PC-3 (cell line): Measurements from ENCODE around the gene ZNF774. TPM values are rescaled to one million over a fixed set of nuclear protein-coding genes. Genes with fewer than 3 reads are reported as not detected.

Experiments used
- ATAC-seq: fragments of 200-7000 bp; cut with Tn5 transposase; 2 replicates; pipeline ENCODE4 v1.9.1; 2020; ENCODE audit warnings: mild to moderate bottlenecking, moderate library complexity
- BruUV-seq: library from RNA; stranded (reverse); fragments of 400-500 nt; replicated peaks from 2 replicates; lab custom pipeline; 2021; lab: Mats Ljungman, UMichigan
- CTCF ChIA-PET: fragments of 300-600 bp; sonication (Branson Sonifier 250); formaldehyde crosslinking; loops from one replicate; lab custom pipeline; 2022; ENCODE audit warnings: antibody characterized with exemption; lab: Charles Lee
- POLR2A ChIA-PET: fragments of 300-600 bp; sonication (Branson Sonifier 250); formaldehyde crosslinking; loops from one replicate; lab custom pipeline; 2022; ENCODE audit warnings: antibody characterized with exemption; ENCODE audit not compliant: unreplicated experiment; lab: Charles Lee
- DNase-seq: peaks from one replicate; pipeline ENCODE4 v3.0.0-alpha.2; 2015
- H2AFZ ChIP-seq: fragments of 300-600 bp; sonication (generic); 2 replicates; pipeline ENCODE4 v1.6.0; 2016; ENCODE audit warnings: antibody characterized with exemption, low read length
- H3F3A ChIP-seq: fragments of 300-600 bp; sonication (generic); one replicate; pipeline ENCODE4 v1.6.0; 2017; ENCODE audit warnings: antibody characterized with exemption, low read length, control low read depth, mild to moderate bottlenecking; ENCODE audit not compliant: unreplicated experiment
- H3K27ac ChIP-seq: fragments of 300-600 bp; sonication (generic); 2 replicates; pipeline ENCODE4 v1.5.1; 2016; ENCODE audit warnings: mild to moderate bottlenecking, low read length
- H3K27me3 ChIP-seq: fragments of 300-600 bp; sonication (generic); 2 replicates; pipeline ENCODE4 v1.6.1; 2016; ENCODE audit warnings: low read length, mixed read lengths
- H3K36me3 ChIP-seq: fragments of 300-600 bp; sonication (generic); 2 replicates; pipeline ENCODE4 v1.6.1; 2016; ENCODE audit warnings: low read depth, mixed run types, low read length, mixed read lengths
- H3K4me1 ChIP-seq: fragments of 300-600 bp; sonication (generic); 2 replicates; pipeline ENCODE4 v1.5.1; 2016; ENCODE audit warnings: low read length; ENCODE audit not compliant: insufficient read depth
- H3K4me2 ChIP-seq: fragments of 300-600 bp; sonication (generic); 2 replicates; pipeline ENCODE4 v1.6.0; 2016; ENCODE audit warnings: low read length
- H3K4me3 ChIP-seq: fragments of 300-600 bp; sonication (generic); 2 replicates; pipeline ENCODE4 v1.5.1; 2016; ENCODE audit warnings: mild to moderate bottlenecking, low read length, mixed read lengths
- H3K79me2 ChIP-seq: fragments of 300-600 bp; sonication (generic); 2 replicates; pipeline ENCODE4 v1.6.1; 2017; ENCODE audit warnings: low read length, mixed read lengths
- H3K9ac ChIP-seq: fragments of 300-600 bp; sonication (generic); 2 replicates; pipeline ENCODE4 v1.6.0; 2016; ENCODE audit warnings: mild to moderate bottlenecking, low read length
- H3K9me2 ChIP-seq: fragments of 300-600 bp; sonication (generic); replicated peaks from 2 replicates; pipeline ENCODE4 v1.6.1; 2016; ENCODE audit warnings: mixed run types, low read length, mixed read lengths
- H3K9me3 ChIP-seq: fragments of 300-600 bp; sonication (generic); 2 replicates; pipeline ENCODE4 v1.6.1; 2016; ENCODE audit warnings: low read length, mixed read lengths
- H4K20me1 ChIP-seq: fragments of 300-600 bp; sonication (generic); 2 replicates; pipeline ENCODE4 v1.6.1; 2016; ENCODE audit warnings: low read length, mixed read lengths
- CTCF ChIP-seq: fragments of 300-600 bp; sonication (generic); conservative IDR thresholded peaks from 2 replicates; pipeline ENCODE4 v1.5.1; 2017; ENCODE audit warnings: antibody characterized with exemption, low read depth, mild to moderate bottlenecking, low read length
- EZH2 ChIP-seq: fragments of 300-600 bp; sonication (generic); IDR thresholded peaks from one replicate; pipeline ENCODE4 v1.6.1; 2017; ENCODE audit warnings: antibody characterized with exemption, mild to moderate bottlenecking, low read length; ENCODE audit not compliant: unreplicated experiment
- EZH2phosphoT487 ChIP-seq: fragments of 300-600 bp; sonication (generic); IDR thresholded peaks from 2 replicates; pipeline ENCODE4 v1.6.1; 2018; ENCODE audit warnings: mild to moderate bottlenecking, antibody characterized with exemption, low read length, borderline replicate concordance
- intact Hi-C: fragments of 100-400 bp; cut with micrococcal nuclease; formaldehyde crosslinking; loops from 2 replicates; pipeline ENCODE4 v1.9.0; 2023
- total RNA-seq: library from RNA; depleted of rRNA; stranded (reverse); fragments of >200 nt; gene quantifications from 2 replicates; pipeline ENCODE4 v1.2.3, GENCODE V29; 2014

ZNF774 gene
- total RNA-seq, 1 experiment from 2014 or later: 1.9 TPM

- peak overlapping the region; percentile 62 for H3K27ac ChIP-seq
- H3K27me3 ChIP-seq: no peaks in the 10 kb centered on the region
- H3K9me2 ChIP-seq: no peaks in the 10 kb centered on the region
- H3K9me3 ChIP-seq: no peaks in the 10 kb centered on the region
- H3K36me3 ChIP-seq: no peaks in the 10 kb centered on the region
- TF ChIP-seq CTCF: no peak
- TF ChIP-seq EZH2phosphoT487: no peak
- TF ChIP-seq EZH2: no peak
- H3K9ac ChIP-seq: no peak overlapping the region
- H3K79me2 ChIP-seq: no peaks in the 10 kb centered on the region
- peak overlapping the region; percentile 12; the same call in 1 of the 2 replicates for H3K4me2 ChIP-seq
- ATAC-seq (peak; percentile 34; the same call in 1 of the 2 replicates), DNase-seq (peak; percentile 47)
- CTCF ChIA-PET: no interaction called here
- peaks cover 14% of the 10 kb centered on the region for H3K4me1 ChIP-seq
- BruUV-seq: no TSS peak
- H3F3A ChIP-seq: no peaks in the 10 kb centered on the region
- no peak overlapping the region for H3K4me3 ChIP-seq
- intact Hi-C loops: no loop called here
- H2AFZ ChIP-seq: no peak overlapping the region
- no peaks in the 10 kb centered on the region for H4K20me1 ChIP-seq
- POLR2A ChIA-PET: no interaction called here
Observed at GRCh38 chr15:90315278-90315982, 36.7 kb upstream of the ZNF774 start.

GRCh38 chr15:90316139-90316538, 35.9 kb upstream of the ZNF774 start:
- Histone ChIP-seq H3K4me3 (no peak overlapping the region), H3K4me2 (peak overlapping the region; percentile 12; the same call in 1 of the 2 replicates), H3K79me2 (no peaks in the 10 kb centered on the region), H3K36me3 (no peaks in the 10 kb centered on the region), H3K4me1 (peaks cover 17% of the 10 kb centered on the region), H3K9ac (no peak overlapping the region), H3K9me3 (no peaks in the 10 kb centered on the region), H3K27me3 (no peaks in the 10 kb centered on the region), H4K20me1 (no peaks in the 10 kb centered on the region), H3F3A (no peaks in the 10 kb centered on the region), H2AFZ (no peak overlapping the region), H3K27ac (peak overlapping the region; percentile 62), H3K9me2 (no peaks in the 10 kb centered on the region)
- no TSS peak for BruUV-seq
- no peak for TF ChIP-seq EZH2phosphoT487
- no peak for TF ChIP-seq CTCF
- TF ChIP-seq EZH2: no peak
- intact Hi-C loops: no loop called here
- POLR2A ChIA-PET: no interaction called here
- CTCF ChIA-PET: interaction anchor here (0.7 kb wide), 1 partner anchor 23 kb away, joined by 3 read pairs; no protein-coding TSS in a partner anchor
- DNase-seq: peak; percentile 35
- no peak for ATAC-seq

GRCh38 chr15:90318591-90318990, 33.5 kb upstream of the ZNF774 start:
- POLR2A ChIA-PET: no interaction called here

More at GRCh38 chr15:90318591-90318990, 33.5 kb upstream of the ZNF774 start:
- H3K79me2 ChIP-seq: no peaks in the 10 kb centered on the region
- no peaks in the 10 kb centered on the region for H3K36me3 ChIP-seq
- peaks cover 17% of the 10 kb centered on the region for H3K4me1 ChIP-seq
- H3K4me2 ChIP-seq: no peak overlapping the region
- ATAC-seq (no peak), DNase-seq (no peak)
- H4K20me1 ChIP-seq: no peaks in the 10 kb centered on the region
- H3F3A ChIP-seq: no peaks in the 10 kb centered on the region
- no peak overlapping the region for H3K27ac ChIP-seq
- no peaks in the 10 kb centered on the region for H3K27me3 ChIP-seq
- H3K9me3 ChIP-seq: no peaks in the 10 kb centered on the region
- no TSS peak for BruUV-seq
- intact Hi-C loops: no loop called here
- H2AFZ ChIP-seq: no peak overlapping the region
- CTCF ChIA-PET: no interaction called here
- no peaks in the 10 kb centered on the region for H3K9me2 ChIP-seq
- TF ChIP-seq CTCF: no peak
- no peak for TF ChIP-seq EZH2phosphoT487
- no peak for TF ChIP-seq EZH2
- H3K9ac ChIP-seq: no peak overlapping the region
- no peak overlapping the region for H3K4me3 ChIP-seq
